ENCODE data around the gene VGF. TPM values are rescaled to one million over a fixed set of nuclear protein-coding genes. Genes with fewer than 3 reads are reported as not detected.

Gene VGF
- total and polyA plus RNA-seq, 2 donors (not counting 1 experiment from before 2014, with no cell fraction given) = 0.10 to 0.17 TPM

DNA sequence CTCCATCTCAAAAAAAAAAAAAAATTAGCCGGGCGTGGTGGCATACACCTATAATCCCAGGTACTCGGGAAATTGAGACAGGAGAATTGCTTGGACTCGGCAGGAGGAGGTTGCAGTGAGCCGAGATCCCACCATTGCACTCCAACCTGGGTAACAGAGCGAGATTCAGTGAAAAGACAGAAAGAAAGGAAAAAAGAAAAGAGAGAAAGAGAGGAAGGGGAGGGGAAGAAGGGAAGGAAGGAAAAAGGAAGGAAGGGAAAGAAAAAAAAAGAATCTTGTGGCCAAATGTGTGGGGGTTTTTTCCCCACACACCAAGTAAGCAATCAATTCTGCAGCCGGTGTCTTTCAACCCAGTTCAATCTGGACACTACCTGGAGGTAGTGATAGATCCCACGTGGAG, 23.7 kb upstream of the VGF start:
- H3K4me1 ChIP-seq (ENCODE audit: control insufficient read depth in 2 of 2, insufficient read depth in 2 of 2, low read length in 2 of 2) = no peaks in the 10 kb centered on the region
- H2AFZ ChIP-seq (ENCODE audit: insufficient read depth, low read depth, low read length, poor library complexity, severe bottlenecking) = no peak overlapping the region

DNA sequence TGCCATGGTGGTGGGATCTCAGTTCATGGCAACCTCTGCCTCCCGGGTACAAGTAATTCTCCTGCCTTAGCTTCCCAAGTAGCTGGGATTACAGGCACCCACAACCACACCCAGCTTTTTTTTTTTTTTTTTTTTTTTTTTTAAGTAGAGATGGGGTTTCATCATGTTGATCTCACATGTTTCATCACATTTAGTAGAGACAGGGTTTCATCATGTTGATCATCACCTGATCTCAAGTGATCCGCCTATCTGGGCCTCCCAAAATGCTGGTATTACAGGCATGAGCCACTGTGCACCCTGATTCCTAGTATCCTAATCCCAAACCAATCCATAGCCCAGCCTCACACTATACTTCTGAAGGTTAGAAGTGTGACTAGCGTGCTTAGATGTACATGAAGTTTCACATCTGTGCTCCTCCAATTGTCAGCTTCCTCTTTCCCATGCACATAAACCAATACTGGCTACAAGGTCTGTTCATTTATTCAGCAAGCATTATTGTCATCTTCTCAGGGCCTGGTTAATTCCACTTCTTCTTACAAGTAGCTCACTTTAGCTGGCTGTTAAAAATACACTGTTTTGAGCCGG, 21.6 kb upstream of the VGF start:
- Histone ChIP-seq H3K9me3 (ENCODE audit: control extremely low read depth in 1 of 3, control insufficient read depth in 2 of 3, insufficient read depth in 1 of 3, low read length in 2 of 3) (no peaks in the 10 kb centered on the region), H3K4me2 (replicated peaks; ENCODE audit: low read depth, low read length, poor library complexity, severe bottlenecking) (no peak overlapping the region), H3K27ac (ENCODE audit: low read length in 2 of 2) (no peak overlapping the region), H3K4me1 (ENCODE audit: control insufficient read depth in 2 of 2, insufficient read depth in 2 of 2, low read length in 2 of 2) (no peaks in the 10 kb centered on the region), H3K9ac (ENCODE audit: low read length) (no peak overlapping the region), H3K4me3 (ENCODE audit: control extremely low read depth in 1 of 5, extremely low read depth in 1 of 5, insufficient read depth in 1 of 5, low read depth in 2 of 5, low read length in 4 of 5) (no peak overlapping the region), H3K36me3 (replicated peaks in 1 of 2; ENCODE audit: control extremely low read depth in 1 of 2, control insufficient read depth in 1 of 2, extremely low read depth in 1 of 2, insufficient read depth in 2 of 2, low read length in 1 of 2) (no peaks in the 10 kb centered on the region), H3K79me2 (ENCODE audit: control insufficient read depth, insufficient read depth, low read length) (no peaks in the 10 kb centered on the region), H2AFZ (ENCODE audit: insufficient read depth, low read depth, low read length, poor library complexity, severe bottlenecking) (no peak overlapping the region), H3K27me3 (replicated peaks in 1 of 4; ENCODE audit: control extremely low read depth in 1 of 4, control insufficient read depth in 3 of 4, insufficient read depth in 4 of 4, low read length in 3 of 4) (peaks cover 0 to 16% (median 5%) of the 10 kb centered on the region in 4 experiments), H4K20me1 (ENCODE audit: control insufficient read depth, insufficient read depth, low read length, poor library complexity, severe bottlenecking) (no peaks in the 10 kb centered on the region)
- WGBS (ENCODE audit: insufficient coverage) = 64% methylated on average over 2 of the region's 4 CpGs
- Mint-ChIP-seq H3K9me3 (ENCODE audit: insufficient read depth) (no peaks in the 10 kb centered on the region), H3K4me1 (peaks cover 4% of the 10 kb centered on the region), H3K27me3 (peaks cover 26% of the 10 kb centered on the region), H3K27ac (no peak overlapping the region), H3K4me3 (no peak overlapping the region)
- no peak for DNase-seq
- intact Hi-C loops (cut with micrococcal nuclease) = no loop called here
- CTCF ChIA-PET = interaction anchor here (0.9 to 1.7 kb wide), 3 partner anchors 30 to 57 kb away, joined by 3 to 5 read pairs (median 3); partner anchors contain the start of gene PLOD3
- ATAC-seq (ENCODE audit: low read depth) = no peak
- TF ChIP-seq, protein P1, sequence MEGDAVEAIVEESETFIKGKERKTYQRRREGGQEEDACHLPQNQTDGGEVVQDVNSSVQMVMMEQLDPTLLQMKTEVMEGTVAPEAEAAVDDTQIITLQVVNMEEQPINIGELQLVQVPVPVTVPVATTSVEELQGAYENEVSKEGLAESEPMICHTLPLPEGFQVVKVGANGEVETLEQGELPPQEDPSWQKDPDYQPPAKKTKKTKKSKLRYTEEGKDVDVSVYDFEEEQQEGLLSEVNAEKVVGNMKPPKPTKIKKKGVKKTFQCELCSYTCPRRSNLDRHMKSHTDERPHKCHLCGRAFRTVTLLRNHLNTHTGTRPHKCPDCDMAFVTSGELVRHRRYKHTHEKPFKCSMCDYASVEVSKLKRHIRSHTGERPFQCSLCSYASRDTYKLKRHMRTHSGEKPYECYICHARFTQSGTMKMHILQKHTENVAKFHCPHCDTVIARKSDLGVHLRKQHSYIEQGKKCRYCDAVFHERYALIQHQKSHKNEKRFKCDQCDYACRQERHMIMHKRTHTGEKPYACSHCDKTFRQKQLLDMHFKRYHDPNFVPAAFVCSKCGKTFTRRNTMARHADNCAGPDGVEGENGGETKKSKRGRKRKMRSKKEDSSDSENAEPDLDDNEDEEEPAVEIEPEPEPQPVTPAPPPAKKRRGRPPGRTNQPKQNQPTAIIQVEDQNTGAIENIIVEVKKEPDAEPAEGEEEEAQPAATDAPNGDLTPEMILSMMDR (IDR thresholded peaks at IDR 0.05) = no peak
- no peak for TF ChIP-seq EZH2 (IDR thresholded peaks at IDR 0.05; ENCODE audit: borderline replicate concordance, insufficient read depth, low read depth, low read length, poor library complexity, severe bottlenecking)
- POLR2A ChIA-PET = interaction anchor here (0.7 to 1.5 kb wide), 2 partner anchors 12 to 58 kb away, joined by 6 to 7 read pairs; partner anchors contain the start of gene FIS1

More for the DNA sequence above, 23.7 kb upstream of the VGF start:
- 88% methylated on average over 6 of the region's 8 CpGs for WGBS (ENCODE audit: insufficient coverage)
- H3K4me1 Mint-ChIP-seq = peaks cover 2% of the 10 kb centered on the region
- H3K9ac ChIP-seq (ENCODE audit: low read length) = no peak overlapping the region
- no peaks in the 10 kb centered on the region for H3K79me2 ChIP-seq (ENCODE audit: control insufficient read depth, insufficient read depth, low read length)
- H3K4me3 ChIP-seq (ENCODE audit: control extremely low read depth in 1 of 5, extremely low read depth in 1 of 5, insufficient read depth in 1 of 5, low read depth in 2 of 5, low read length in 4 of 5) = no peak overlapping the region
- TF ChIP-seq EZH2 (IDR thresholded peaks at IDR 0.05; ENCODE audit: borderline replicate concordance, insufficient read depth, low read depth, low read length, poor library complexity, severe bottlenecking) = no peak
- TF ChIP-seq, protein P1 (IDR thresholded peaks at IDR 0.05) = no peak
- H3K4me3 Mint-ChIP-seq = no peak overlapping the region
- peaks cover 0 to 4% (median 0%) of the 10 kb centered on the region in 3 donors for H3K9me3 ChIP-seq (ENCODE audit: control extremely low read depth in 1 of 3, control insufficient read depth in 2 of 3, insufficient read depth in 1 of 3, low read length in 2 of 3)
- no peaks in the 10 kb centered on the region for H3K36me3 ChIP-seq (replicated peaks in 1 of 2; ENCODE audit: control extremely low read depth in 1 of 2, control insufficient read depth in 1 of 2, extremely low read depth in 1 of 2, insufficient read depth in 2 of 2, low read length in 1 of 2)
- intact Hi-C loops (cut with micrococcal nuclease) = no loop called here
- H3K27me3 Mint-ChIP-seq = peaks cover 16% of the 10 kb centered on the region
- H3K27me3 ChIP-seq (replicated peaks in 1 of 4; ENCODE audit: control extremely low read depth in 1 of 4, control insufficient read depth in 3 of 4, insufficient read depth in 4 of 4, low read length in 3 of 4) = peaks cover 0 to 2% (median 0%) of the 10 kb centered on the region in 4 experiments
- ChIA-PET POLR2A (interaction anchor here (0.7 kb wide), 1 partner anchor 47 kb away, joined by 4 read pairs; no protein-coding TSS in a partner anchor), CTCF (interaction anchor here (0.7 to 6.6 kb wide), 3 partner anchors 11 to 882 kb away, joined by 3 to 129 read pairs (median 4); no protein-coding TSS in a partner anchor)
- H3K27ac Mint-ChIP-seq = no peak overlapping the region
- H4K20me1 ChIP-seq (ENCODE audit: control insufficient read depth, insufficient read depth, low read length, poor library complexity, severe bottlenecking) = no peaks in the 10 kb centered on the region
- no peaks in the 10 kb centered on the region for H3K9me3 Mint-ChIP-seq (ENCODE audit: insufficient read depth)
- no peak overlapping the region for H3K27ac ChIP-seq (ENCODE audit: low read length in 2 of 2)
- no peak for ATAC-seq (ENCODE audit: low read depth)
- no peak for DNase-seq
- no peak overlapping the region for H3K4me2 ChIP-seq (replicated peaks; ENCODE audit: low read depth, low read length, poor library complexity, severe bottlenecking)

All from B cell (primary cell).